HG02678 (cell line): ENCODE results near the gene DCTN5.
"Not testable (repeated sequence)": the region's sequence is repeated elsewhere in the genome, so short reads cannot be mapped to it uniquely, and the experiment has no call there.

ENCODE experiments used
- ATAC-seq: cut with Tn5 transposase; IDR thresholded peaks from one replicate; pipeline ENCODE4 v1.9.1; 2021; ENCODE audit warnings: mild to moderate bottlenecking, moderate library complexity; ENCODE audit not compliant: unreplicated experiment

The DCTN5 gene

DNA sequence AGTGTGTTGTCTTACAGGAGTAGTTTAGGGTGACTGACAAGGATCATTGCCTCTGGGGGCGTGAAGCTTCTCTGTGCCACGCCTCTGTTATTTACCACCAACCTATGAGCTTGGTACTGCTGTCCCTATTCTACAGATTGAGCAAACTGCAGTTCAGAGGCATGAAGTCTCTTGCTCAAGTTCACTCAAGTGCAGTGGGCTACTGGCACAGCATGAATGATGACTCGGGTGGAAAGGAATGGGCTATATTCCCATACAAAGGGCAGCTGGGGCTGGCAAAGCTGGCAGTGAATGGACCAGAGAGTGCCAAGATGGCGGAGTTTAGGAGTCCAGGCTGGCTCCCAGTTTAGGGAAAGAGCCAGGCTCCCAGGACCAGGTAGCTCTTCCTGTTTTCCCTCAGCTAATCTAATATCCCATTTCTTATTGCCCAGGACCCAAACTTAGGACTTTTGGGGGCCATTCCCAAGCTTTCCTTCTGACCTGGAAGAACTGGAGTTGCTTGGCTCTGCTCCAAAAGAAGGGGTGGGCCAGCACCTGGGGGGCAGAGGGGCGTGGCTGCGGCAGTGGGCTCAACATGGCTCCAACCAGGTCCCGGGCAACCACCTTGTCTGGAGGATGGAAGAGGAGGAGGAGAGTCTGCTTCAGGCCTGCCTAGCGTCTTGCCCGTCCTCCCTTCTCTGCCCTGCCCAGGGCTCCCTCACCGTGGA, 50.4 kb downstream of the DCTN5 start:
- ATAC-seq = no peak

GRCh38 chr16:23692190-23692837, 51.0 kb downstream of the DCTN5 start:
- no peak for ATAC-seq

DNA sequence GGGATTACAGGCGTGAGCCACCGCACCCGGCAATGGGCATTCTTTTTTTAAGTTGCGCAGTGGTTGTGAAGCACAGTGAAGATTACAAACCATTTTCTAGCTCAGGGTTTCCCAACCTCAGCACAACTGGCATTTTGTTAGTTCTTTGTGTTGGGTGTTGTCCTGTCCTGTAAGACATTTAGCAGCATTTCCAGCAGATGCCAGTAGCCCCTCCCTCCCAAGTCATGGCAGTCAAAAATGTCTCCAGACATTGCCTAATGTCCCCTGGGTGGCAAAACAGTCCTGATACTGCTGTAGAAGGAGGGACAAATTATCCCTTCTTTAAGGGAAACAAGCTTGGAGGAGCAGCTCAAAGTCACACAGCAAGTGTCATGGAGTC, 53.0 kb downstream of the DCTN5 start:
- no peak for ATAC-seq

DNA sequence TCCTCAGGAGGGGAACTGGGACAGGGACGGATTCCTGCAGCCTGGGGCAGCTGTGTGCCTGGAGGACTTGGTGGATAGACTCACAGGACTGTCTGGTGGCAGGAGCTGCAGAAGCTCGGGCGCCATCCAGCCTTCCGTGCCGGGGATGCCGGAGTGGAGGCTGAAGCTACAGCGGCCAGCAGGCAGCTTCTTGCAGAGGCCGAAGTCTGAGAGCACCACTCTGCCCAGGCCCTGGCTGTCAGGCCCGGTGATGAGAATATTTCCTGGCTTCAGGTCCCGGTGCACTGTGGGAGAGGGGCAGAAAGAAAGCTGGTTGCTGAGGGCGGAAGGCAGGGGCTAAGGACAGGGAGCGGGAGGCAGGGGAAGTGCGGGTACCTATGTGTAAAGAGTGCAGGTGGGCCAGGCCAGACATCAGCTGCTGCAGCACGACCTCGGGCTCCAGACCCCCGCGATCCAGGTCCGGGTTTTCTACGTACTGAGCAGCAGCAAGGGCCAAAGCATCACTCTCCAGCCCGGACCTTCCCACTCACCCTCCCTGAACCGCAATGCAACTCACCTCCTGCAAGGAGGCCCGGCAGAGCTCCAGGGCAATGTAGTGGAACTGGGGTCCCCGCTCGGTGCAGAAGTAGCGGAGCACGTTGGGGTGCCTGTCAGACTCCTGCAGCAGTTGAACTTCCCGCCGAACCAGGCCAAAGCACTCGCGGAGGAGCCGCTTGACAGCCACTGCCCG, 53.5 kb downstream of the DCTN5 start:
- ATAC-seq = no peak

- no peak for ATAC-seq
Measured at GRCh38 chr16:23695756-23696155, 54.5 kb downstream of the DCTN5 start.

DNA sequence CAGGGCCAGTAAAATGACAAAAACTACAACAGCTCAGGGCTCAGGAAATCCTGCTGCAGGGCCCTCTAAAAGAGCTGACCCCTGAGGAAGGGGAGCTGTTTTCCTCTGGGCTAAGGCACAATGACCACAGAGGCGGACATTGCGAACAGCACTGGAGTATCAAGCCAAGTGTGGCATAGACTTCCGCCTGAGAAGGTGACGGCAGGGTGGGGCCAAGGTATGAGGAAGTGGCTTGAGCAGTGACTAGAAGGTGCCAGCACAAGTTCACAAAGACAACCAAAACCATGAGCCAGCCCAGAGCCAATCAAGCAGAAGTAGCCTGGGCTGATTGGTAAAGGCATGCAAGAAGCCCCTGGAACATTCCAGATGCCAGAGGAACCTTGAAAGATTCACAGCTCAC, 57.8 kb downstream of the DCTN5 start:
- ATAC-seq = no peak

- no peak for ATAC-seq
Measured at GRCh38 chr16:23700093-23700492, 58.8 kb downstream of the DCTN5 start.

DNA sequence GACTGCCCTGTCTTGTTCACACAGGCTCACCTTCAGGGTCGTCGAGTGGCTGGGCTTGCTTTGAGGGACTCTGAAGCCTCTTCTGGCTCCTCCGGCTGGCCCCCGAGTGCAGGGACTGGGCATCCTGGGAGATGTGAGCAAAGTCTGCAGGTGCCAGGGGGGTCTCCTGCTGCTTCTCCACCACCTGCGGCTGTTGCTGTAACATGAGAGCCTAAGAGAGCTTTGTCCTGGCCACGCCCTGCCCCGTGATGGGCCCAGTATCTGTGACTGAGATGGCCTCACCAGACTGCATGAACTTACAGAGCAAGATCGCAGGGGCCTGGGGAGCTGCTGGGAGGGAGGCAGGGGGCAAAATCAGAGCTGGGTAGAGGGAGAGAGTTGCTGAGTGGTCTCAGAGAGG, 59.2 kb downstream of the DCTN5 start:
- no peak for ATAC-seq

DNA sequence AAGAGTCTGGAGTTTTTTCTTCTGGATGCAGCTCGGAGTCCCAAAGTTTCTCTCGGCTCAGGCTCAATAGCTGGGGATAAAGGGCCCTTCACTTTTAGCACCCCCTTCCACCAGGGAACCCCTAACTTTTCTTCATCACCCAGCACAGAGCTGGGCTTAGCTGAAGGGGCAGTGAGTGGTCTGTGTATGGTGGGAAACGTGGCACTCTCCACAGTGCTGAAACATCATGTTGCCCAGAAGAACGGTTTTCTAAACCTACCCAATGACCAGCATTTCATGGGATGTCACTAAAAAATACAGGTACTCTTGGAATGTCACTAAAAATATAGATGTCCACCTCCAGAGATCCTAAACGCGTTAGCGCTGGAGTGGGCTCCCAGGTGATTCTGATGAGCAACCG, 59.8 kb downstream of the DCTN5 start:
- ATAC-seq = no peak

DNA sequence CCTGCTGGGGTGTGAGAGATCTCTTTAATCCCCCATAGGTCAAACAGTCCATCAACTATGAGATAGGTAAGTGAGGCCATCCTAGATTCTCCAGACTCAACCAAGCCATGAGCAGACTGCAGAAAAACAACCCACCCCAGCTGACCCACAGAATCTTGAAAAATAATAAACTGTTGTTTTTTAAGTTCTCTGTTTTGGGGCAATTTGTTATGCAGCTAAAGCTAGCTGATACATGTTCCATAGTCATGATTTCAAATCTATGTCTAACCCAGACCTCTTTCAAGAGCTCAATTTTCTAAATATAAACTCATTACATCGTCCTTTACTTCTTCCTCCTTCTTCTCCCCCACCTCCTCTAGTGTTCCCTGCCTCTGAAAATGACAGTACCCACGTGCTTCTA, 61.7 kb downstream of the DCTN5 start:
- no peak for ATAC-seq

GRCh38 chr16:23704772-23705516, 63.7 kb downstream of the DCTN5 start:
- no peak for ATAC-seq

GRCh38 chr16:23705517-23705902, 64.2 kb downstream of the DCTN5 start:
- ATAC-seq = no peak

DNA sequence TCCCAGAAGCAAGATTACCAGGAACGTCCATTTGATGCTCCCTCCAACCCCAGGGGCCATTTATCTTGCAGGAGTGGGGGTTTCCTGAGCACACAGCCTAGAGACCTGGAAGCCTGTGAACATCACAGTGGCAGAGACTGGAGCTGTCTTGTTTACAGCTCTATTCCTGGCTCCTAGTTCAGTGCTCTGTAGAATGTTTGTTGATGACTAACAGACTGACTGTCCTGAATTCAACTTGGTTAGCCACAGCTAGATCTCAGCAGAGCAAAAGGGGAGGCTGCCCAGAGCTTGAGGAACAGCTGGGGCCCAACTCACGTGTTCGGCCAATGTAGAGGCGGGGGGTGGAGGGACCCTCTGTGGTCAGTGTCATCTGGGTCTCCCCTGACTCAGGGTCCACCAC, 65.2 kb downstream of the DCTN5 start:
- no peak for ATAC-seq

GRCh38 chr16:23709536-23709935, 68.3 kb downstream of the DCTN5 start:
- ATAC-seq = no peak

- no peak for ATAC-seq
Measured at GRCh38 chr16:23710008-23710407, 68.7 kb downstream of the DCTN5 start.

DNA sequence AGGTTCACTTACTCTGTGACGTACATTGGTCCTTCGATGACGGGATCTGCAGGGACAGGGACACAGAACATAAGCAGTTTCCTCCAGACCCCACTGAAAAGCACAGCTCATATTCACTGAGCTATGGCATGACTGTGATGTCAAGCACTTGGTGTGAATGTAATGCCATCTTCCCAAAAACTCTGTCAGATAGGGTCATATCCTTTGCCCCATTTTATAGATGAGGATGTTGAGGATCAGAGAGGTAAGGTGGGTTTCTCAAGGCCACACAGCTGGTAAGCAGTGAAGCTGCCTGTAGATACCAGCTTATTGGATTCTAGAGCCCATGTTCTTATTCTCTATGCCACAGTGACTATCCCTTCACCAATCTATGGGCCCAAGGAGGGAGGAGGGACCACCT, 69.2 kb downstream of the DCTN5 start:
- no peak for ATAC-seq

DNA sequence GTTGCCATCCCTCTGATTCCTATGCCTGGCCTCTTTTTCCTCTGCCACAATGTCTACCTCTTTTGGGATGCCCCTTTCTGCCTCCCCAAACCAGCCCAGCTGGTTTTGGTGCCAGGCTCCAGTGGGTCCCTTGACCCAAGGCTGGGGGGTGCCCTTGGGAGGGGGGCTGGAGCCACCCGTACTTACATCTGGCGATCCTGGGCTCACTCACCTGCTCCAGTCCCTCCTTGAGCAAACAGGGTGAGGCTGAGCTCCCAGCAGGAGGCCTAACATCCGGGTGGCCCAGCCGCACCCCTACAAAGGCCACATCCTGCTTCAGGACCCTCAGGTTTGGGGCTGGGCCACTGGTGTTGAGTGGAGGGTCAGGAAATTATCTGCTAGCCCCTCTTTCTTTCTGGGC, 70.5 kb downstream of the DCTN5 start:
- ATAC-seq = no peak

GRCh38 chr16:23712976-23713375, 71.7 kb downstream of the DCTN5 start, which contains the start of gene ERN2:
ERN2 (minus strand) TSS chr16:23713222; CDS start chr16:23713187, 35 bp downstream.
- ATAC-seq = no peak

- ATAC-seq = no peak
Measured at GRCh38 chr16:23716484-23716883, 75.2 kb downstream of the DCTN5 start.

- not testable (repeated sequence) for ATAC-seq
Measured at GRCh38 chr16:23722613-23723240, 81.5 kb downstream of the DCTN5 start.
